Type B pancreatic cell (in vitro differentiated cells): ENCODE results near the gene NET1. TPM values are rescaled to one million over a fixed set of nuclear protein-coding genes. Genes with fewer than 3 reads are reported as not detected.
"Not testable (repeated sequence)": the region's sequence is repeated elsewhere in the genome, so short reads cannot be mapped to it uniquely, and the experiment has no call there.

Experiments used
- DNase-seq: peaks from one replicate; pipeline ENCODE4 v3.0.0; 2021; ENCODE audit warnings: mixed read lengths; ENCODE audit not compliant: unreplicated experiment; ENCODE audit errors: extremely low spot score
- H3K27ac Mint-ChIP-seq: 2 replicates; pipeline ENCODE4 v1.8.0; 2021; ENCODE audit warnings: mild to moderate bottlenecking, mixed read lengths
- H3K27me3 Mint-ChIP-seq: 2 replicates; pipeline ENCODE4 v1.8.0; 2021; ENCODE audit warnings: mixed read lengths
- H3K36me3 Mint-ChIP-seq: 2 replicates; pipeline ENCODE4 v1.8.0; 2021; ENCODE audit warnings: mixed read lengths
- H3K4me1 Mint-ChIP-seq: one replicate; pipeline ENCODE4 v1.8.0; 2021; ENCODE audit warnings: mixed read lengths; ENCODE audit not compliant: unreplicated experiment
- H3K4me3 Mint-ChIP-seq: 2 replicates; pipeline ENCODE4 v1.8.0; 2021; ENCODE audit warnings: mild to moderate bottlenecking, mixed read lengths
- H3K9me3 Mint-ChIP-seq: 2 replicates; pipeline ENCODE4 v1.8.0; 2021; ENCODE audit warnings: mixed read lengths
- total RNA-seq: library from RNA; stranded (reverse); gene quantifications from 2 replicates; pipeline ENCODE4 v1.2.1, GENCODE V29; 2021; ENCODE audit warnings: low replicate concordance
- TF ChIP-seq, protein P1 (sequence below): fragments of 200-600 bp; sonication (generic); conservative IDR thresholded peaks from 2 replicates; pipeline ENCODE4 v1.5.0; 2021; ENCODE audit warnings: antibody characterized with exemption, mild to moderate bottlenecking

Gene NET1
- total RNA-seq, 1 donor from 2014 or later = 105 TPM

DNA sequence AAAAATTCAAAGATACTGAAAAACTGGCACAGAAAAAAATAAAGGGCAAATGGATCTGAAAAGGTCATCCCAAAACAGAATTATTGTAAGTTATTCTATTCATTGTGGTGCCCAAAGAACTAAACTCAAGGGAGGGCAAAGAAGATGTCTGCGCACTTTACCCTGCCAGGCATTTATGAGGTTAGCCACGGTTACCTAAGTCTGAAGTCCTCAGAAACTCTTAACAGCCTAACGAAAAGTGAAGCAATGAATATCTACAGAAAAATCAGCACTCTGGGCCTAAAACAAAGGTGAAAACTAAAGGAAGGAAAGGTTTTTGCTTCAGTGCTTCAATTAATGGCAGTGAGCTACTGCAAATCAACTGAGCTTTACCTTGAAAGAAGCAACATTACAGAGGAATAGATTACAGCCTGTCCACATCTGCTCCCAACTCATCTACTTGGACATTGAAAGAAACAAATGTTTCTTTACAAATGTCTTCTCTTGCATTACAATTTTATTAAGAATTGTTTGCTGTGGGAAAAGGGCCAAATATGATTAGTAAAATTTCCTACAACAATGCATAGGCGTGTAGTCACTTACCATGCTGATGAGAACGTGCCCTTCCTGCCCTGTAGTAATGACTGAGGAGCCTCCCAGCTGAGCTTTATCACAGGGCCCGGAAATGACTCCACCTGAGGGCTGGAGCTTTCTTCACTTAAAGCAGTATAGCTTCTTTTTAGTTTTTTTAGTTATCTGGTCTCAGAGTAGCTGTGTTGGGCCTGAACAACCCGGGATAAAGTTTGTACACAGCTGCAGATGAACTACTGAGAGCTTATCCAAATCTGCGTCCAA lies 7.9 kb upstream of the NET1 start, which contains the start of gene TUBAL3:
TSS of gene TUBAL3 (minus strand) at position 621 of the 834 bp plus-strand sequence. CDS start at position 585, 36 bp downstream.
- Mint-ChIP-seq H3K27me3 (peaks cover 11% of the 10 kb centered on the region), H3K4me1 (no peaks in the 10 kb centered on the region), H3K9me3 (peaks cover 14% of the 10 kb centered on the region), H3K36me3 (no peaks in the 10 kb centered on the region), H3K27ac (no peak within 1 kb of the TSS), H3K4me3 (no peak within 1 kb of the TSS)
- TF ChIP-seq, protein P1, sequence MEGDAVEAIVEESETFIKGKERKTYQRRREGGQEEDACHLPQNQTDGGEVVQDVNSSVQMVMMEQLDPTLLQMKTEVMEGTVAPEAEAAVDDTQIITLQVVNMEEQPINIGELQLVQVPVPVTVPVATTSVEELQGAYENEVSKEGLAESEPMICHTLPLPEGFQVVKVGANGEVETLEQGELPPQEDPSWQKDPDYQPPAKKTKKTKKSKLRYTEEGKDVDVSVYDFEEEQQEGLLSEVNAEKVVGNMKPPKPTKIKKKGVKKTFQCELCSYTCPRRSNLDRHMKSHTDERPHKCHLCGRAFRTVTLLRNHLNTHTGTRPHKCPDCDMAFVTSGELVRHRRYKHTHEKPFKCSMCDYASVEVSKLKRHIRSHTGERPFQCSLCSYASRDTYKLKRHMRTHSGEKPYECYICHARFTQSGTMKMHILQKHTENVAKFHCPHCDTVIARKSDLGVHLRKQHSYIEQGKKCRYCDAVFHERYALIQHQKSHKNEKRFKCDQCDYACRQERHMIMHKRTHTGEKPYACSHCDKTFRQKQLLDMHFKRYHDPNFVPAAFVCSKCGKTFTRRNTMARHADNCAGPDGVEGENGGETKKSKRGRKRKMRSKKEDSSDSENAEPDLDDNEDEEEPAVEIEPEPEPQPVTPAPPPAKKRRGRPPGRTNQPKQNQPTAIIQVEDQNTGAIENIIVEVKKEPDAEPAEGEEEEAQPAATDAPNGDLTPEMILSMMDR = no peak
- no peak for DNase-seq

DNA sequence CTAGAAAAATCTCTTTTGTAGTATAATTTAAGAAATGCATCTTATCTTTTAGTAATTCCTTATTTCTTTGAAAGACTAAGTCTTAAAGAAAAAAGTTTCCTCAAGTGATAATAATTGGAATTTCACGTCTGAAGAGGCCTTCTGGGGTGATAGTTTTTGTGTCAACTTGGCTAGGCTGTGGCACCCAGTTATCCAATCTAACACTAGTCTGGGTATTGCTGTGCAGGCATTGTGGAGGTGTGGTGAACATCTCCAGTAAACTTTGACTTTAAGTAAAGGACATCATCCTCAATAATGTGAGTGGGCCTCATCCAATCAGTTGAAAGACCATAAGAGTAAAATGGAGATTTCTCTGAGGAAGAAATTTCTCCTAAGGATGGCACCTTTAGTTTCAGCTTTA lies 5.4 kb upstream of the NET1 start:
- H3K27ac Mint-ChIP-seq = no peak overlapping the region
- H3K4me1 Mint-ChIP-seq = no peaks in the 10 kb centered on the region
- no peaks in the 10 kb centered on the region for H3K36me3 Mint-ChIP-seq
- TF ChIP-seq, protein P1 = no peak
- H3K9me3 Mint-ChIP-seq = peaks cover 15% of the 10 kb centered on the region
- no peak overlapping the region for H3K4me3 Mint-ChIP-seq
- no peak for DNase-seq
- peaks cover 15% of the 10 kb centered on the region for H3K27me3 Mint-ChIP-seq

DNA sequence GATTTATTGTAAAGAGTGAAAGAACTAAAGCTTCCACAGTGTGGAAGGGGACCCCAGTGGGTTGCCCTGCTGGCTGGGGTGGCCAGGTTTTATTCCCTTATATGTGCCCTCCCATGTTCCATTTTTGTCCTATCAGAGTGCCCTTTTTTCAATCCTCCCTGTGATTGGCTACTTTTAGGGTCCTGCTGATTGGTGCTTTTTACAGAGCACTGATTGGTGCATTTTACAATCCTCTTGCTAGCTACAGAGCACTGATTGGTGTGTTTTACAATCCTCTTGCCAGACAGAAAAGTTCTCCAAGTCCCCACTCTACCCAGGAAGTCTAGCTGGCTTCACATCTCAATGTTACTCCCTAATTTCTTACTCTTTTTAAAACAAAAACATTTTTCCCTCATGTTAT lies 1.6 kb upstream of the NET1 start:
- not testable (repeated sequence) for H3K36me3 Mint-ChIP-seq, H3K4me1 Mint-ChIP-seq, H3K27me3 Mint-ChIP-seq, H3K27ac Mint-ChIP-seq, DNase-seq
- H3K9me3 Mint-ChIP-seq = peaks cover 15% of the 10 kb centered on the region
- H3K4me3 Mint-ChIP-seq = peak overlapping the region; percentile 35

DNA sequence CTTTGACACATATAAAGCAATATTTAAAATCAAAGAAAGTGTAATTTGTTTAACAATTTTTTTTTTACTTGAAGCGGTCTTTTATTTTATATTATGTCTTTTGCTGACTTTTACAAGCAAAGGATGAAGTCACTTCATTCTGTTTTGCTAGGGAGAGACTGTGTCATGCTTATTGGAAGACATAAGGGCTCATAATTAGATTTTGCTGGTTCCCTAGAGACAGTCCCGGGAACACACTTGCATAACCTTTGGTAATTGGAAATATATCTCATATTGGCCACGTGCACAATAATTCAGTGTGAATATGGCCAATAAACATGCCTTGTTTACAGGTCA lies 448 bp upstream of the NET1 start:
- Mint-ChIP-seq H3K9me3 (peaks cover 10% of the 10 kb centered on the region), H3K36me3 (peaks cover 7% of the 10 kb centered on the region), H3K4me3 (peak overlapping the region; percentile 87), H3K4me1 (peaks cover 4% of the 10 kb centered on the region), H3K27ac (peak overlapping the region; percentile 79), H3K27me3 (peaks cover 8% of the 10 kb centered on the region)
- DNase-seq = no peak
- TF ChIP-seq, protein P1 = no peak

DNA sequence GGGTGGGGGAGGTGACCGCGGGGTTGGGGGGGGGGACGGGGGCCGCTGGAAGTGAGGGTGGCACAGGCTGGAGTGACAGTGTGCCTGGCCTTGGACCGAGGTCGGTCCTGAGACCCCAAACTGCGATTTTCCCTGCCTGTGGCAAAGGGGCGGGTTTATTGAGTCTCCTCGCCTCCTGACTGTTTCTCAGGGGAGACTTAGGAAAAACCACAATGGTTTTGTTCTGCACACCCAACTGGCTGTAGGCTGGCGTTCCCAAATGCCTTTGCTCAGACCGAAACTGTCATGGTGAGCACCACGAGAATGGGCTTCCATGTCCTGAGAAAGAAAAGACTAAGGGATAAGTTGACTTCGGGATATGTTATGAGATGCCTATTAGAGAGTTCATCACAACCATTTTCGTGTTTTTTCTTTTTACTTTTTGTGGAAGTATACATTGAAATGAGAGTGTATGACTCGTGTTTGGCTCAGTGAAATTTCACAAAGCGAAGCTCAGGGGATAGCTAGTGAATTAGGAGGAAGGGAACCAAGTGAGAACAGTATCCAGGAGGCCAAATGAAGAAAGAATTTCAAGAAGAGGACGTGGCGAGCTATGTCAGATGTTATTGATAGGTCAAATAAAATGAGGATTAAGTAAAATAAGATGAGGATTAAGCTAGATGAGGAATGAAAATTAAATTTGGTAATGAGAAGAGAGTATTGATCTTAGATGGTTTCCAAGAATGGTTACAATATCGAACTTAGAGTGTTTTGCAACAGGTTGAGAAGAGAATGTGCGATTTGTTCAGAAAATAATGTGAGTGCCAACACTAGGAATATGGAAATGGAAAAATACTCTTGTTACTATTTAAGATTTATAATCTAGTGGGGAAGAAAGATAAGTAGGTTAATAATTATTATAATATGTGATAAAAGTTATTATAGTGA lies 918 bp downstream of the NET1 start:
- Mint-ChIP-seq H3K36me3 (peaks cover 17% of the 10 kb centered on the region), H3K9me3 (peaks cover 11% of the 10 kb centered on the region), H3K4me1 (peaks cover 4% of the 10 kb centered on the region), H3K27ac (no peak overlapping the region), H3K4me3 (no peak overlapping the region), H3K27me3 (peaks cover 8% of the 10 kb centered on the region)
- TF ChIP-seq, protein P1 = no peak
- no peak for DNase-seq

DNA sequence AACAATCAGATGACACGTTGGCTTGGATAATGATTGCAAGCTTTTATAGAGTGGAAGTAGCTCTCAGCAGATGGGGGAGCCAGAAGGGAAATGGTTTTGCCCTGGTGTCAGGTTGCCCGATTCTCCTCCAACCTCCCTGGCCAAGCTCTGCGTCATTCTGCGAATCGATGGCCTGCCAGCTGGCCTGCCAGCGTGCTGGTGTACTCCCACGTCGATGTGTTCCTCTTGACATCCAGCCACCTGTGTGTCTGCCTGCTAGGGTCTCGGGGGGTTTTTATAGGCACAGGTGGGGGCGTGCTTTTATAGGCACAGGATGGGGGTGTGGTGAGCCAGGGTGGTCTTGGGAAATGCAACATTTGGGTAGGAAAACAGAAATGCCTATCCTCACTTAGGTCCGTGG lies 4.6 kb downstream of the NET1 start:
- Mint-ChIP-seq H3K27ac (no peak overlapping the region), H3K4me1 (peaks cover 4% of the 10 kb centered on the region), H3K27me3 (no peaks in the 10 kb centered on the region), H3K4me3 (no peak overlapping the region), H3K9me3 (peaks cover 17% of the 10 kb centered on the region), H3K36me3 (peaks cover 36% of the 10 kb centered on the region)
- no peak for DNase-seq
- TF ChIP-seq, protein P1 = no peak
